Brain microvascular endothelial cell (primary cell): ENCODE measurements around the gene SLC22A7.

Experiments
- DNase-seq: peaks from one replicate; pipeline ENCODE4 v3.0.0-alpha.2; 2020
- H3K27ac ChIP-seq: fragments of 250-450 bp; sonication (Bioruptor Pico); 2 replicates; pipeline ENCODE4 v1.5.1; 2020; ENCODE audit warnings: mild to moderate bottlenecking, moderate library complexity
- H3K27me3 ChIP-seq: fragments of 250-450 bp; sonication (Bioruptor Pico); replicated peaks from 2 replicates; pipeline ENCODE4 v1.5.1; 2020; ENCODE audit warnings: mild to moderate bottlenecking
- H3K36me3 ChIP-seq: fragments of 250-450 bp; sonication (Bioruptor Pico); replicated peaks from 2 replicates; pipeline ENCODE4 v1.5.1; 2020; ENCODE audit warnings: mild to moderate bottlenecking
- H3K4me3 ChIP-seq: 2 replicates; pipeline ENCODE4 v1.5.1; 2011; ENCODE audit warnings: low read depth, mild to moderate bottlenecking, control low read depth, low read length, moderate library complexity
- in situ Hi-C: cut with HindIII; loops from 2 replicates; pipeline ENCODE4 v1.10.0; 2017; ENCODE audit warnings: low sequenced_read_pairs, low pct_ligation_motif_present
- TF ChIP-seq, protein P1 (sequence below): IDR thresholded peaks from 2 replicates; pipeline ENCODE4 v1.5.1; 2011; ENCODE audit warnings: low read depth, mild to moderate bottlenecking, moderate library complexity, low read length, control low read depth, inconsistent platforms; ENCODE audit errors: missing control alignments

Gene SLC22A7

DNA sequence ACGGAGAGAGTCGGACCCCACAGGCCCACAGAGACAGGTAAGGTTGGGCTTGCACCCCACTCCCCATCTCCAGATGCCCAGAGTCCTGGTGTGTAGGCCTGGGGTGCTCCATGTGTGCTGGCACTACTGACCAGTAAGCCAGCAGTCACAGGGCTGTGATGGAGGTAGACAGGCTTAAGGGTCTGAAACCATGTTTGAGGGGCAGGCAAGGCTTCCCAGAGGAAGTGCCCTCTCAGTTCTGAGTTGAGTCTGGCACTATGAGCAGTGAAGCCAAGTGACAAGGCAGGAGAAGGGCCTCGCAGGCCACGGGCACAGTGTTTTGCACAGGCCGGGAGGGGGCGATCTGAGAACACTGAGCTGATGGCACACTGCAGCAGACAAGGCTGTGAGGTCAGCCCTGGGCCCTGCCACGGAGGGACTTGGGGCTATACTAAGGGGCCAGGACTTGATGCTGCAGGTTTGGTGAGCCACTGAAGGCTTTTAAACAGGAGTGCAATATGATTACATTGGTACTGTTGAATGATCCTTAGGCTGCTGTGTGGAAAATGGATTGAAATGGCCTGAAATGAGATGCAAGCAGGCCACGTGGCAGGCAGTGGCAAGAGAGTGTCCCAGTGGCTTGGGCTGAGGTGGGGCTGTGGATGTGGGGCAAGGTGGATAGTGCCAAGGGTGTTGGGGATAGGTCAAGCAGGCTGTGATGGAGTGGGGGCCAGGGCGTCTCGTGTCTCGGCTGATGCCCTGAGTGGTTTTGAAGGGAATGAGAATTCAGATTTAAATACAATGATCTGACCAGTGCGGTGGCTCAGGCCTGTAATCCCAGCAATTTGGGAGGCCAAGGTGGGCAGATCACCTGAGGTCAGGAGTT is 34.5 kb upstream of the SLC22A7 start:
- Histone ChIP-seq H3K4me3 (no peak overlapping the region), H3K36me3 (no peaks in the 10 kb centered on the region), H3K27me3 (peaks cover 11% of the 10 kb centered on the region), H3K27ac (no peak overlapping the region)
- in situ Hi-C loops, result no loop called here
- DNase-seq, result peak; percentile 62
- TF ChIP-seq, protein P1, sequence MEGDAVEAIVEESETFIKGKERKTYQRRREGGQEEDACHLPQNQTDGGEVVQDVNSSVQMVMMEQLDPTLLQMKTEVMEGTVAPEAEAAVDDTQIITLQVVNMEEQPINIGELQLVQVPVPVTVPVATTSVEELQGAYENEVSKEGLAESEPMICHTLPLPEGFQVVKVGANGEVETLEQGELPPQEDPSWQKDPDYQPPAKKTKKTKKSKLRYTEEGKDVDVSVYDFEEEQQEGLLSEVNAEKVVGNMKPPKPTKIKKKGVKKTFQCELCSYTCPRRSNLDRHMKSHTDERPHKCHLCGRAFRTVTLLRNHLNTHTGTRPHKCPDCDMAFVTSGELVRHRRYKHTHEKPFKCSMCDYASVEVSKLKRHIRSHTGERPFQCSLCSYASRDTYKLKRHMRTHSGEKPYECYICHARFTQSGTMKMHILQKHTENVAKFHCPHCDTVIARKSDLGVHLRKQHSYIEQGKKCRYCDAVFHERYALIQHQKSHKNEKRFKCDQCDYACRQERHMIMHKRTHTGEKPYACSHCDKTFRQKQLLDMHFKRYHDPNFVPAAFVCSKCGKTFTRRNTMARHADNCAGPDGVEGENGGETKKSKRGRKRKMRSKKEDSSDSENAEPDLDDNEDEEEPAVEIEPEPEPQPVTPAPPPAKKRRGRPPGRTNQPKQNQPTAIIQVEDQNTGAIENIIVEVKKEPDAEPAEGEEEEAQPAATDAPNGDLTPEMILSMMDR, result peak; percentile 89

DNA sequence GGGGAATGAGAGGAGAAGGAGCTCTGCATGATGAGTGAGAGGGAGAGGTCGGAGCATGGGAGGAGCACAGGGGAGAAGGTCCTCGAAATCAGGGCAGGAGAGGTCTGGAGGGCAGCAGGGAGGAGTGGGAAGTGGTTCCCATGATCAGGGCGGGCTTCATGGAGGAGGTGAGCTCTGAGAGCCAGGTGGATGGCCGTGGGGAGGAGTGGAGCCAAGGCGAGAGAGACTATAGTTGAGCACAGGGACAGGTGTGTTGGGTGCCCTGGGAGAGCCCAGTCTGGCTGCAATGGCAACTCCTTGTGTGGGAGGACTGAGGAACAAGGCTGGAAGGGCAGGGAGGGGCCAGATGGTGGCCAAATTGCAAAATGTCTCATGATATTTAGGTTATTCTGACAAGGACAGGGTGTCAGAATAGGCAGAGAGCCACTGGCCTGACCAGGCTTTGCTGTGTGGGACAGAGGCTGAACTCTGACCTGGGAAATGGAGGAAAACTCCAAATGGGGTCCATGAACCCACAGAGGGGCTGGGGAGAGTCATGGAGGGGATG is 33.4 kb upstream of the SLC22A7 start:
- no peak overlapping the region for H3K27ac ChIP-seq
- no peak overlapping the region for H3K4me3 ChIP-seq
- TF ChIP-seq, protein P1, result no peak
- DNase-seq, result no peak
- H3K36me3 ChIP-seq, result no peaks in the 10 kb centered on the region
- H3K27me3 ChIP-seq, result peaks cover 20% of the 10 kb centered on the region
- in situ Hi-C loops, result no loop called here

DNA sequence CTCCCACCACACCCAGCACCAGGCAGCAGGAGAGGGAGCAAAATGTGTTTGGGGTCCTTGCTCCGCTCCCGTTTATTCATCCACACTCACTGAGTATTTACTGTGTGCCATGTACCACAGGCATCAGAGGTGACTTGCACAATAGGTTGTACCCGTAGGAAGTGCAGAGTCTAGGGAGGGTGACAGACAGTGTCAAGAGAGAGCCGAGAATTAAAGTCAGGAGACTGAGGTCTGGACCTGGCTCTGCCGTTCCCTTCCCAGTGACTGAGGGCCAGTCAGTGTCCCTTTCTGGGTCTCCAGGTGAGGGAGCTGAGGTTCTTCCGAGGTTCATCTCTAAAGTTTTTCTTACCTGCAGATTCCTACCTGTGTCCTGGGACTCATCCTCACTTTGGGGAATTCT is 32.5 kb upstream of the SLC22A7 start:
- DNase-seq, result no peak
- in situ Hi-C loops, result no loop called here
- Histone ChIP-seq H3K27me3 (peaks cover 20% of the 10 kb centered on the region), H3K4me3 (no peak overlapping the region), H3K36me3 (no peaks in the 10 kb centered on the region), H3K27ac (no peak overlapping the region)
- TF ChIP-seq, protein P1, result no peak

DNA sequence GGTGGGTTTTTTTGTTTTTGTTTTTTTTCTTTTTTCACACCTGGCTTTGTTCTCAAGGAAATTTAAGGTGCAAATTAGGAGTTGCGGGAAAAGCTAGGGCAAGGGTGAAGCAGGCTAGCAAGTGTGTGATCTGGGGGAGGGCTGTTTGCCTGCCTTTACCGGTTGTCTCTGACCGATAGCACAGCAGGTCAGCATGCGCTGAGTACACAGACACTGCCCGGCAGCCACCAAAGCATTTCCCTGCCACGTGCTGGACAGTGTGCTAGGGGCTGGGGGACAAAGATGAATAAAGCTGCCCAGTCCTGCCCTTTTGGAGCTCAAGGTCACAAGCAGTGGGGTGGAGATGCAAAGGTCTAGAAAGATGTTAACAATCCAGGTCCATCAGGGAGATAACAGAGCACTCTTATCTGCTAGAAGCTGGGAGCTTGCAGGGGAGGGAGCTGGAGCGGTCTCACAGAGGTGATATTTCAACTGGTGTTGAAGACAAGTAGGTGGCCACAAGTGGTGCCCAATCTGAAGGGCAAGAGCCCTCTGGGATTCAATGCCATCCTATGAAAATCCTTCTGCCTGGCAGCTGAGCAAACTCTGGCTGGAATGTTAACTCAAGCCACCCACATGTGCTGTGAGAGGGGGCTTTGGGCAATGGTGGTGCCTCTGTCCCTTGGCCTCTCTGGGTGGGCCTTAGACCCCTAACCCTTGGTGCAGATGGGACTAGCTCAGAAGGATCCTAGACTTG is 30.3 kb upstream of the SLC22A7 start:
- no peak overlapping the region for H3K4me3 ChIP-seq
- in situ Hi-C loops, result no loop called here
- DNase-seq, result no peak
- no peaks in the 10 kb centered on the region for H3K36me3 ChIP-seq
- no peak overlapping the region for H3K27ac ChIP-seq
- peaks cover 20% of the 10 kb centered on the region for H3K27me3 ChIP-seq
- TF ChIP-seq, protein P1, result no peak

DNA sequence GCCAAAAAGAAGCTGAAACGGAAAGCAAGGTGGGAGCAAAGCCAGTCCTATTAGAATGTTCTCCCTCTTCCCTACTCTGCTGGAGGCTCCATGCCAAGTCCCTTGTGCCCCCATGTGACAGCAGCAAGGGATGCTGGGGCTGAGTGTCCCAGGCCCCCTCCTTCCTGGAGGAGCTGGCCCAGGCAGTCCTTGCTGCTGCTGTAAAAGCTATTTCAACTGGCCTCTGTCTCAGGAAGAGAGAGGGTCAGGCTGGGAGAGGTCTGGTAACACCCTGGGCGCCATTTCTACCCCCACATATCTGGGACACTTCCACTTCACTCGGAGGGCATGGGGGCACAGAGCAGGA is 29.7 kb upstream of the SLC22A7 start:
- Histone ChIP-seq H3K4me3 (no peak overlapping the region), H3K27me3 (peaks cover 22% of the 10 kb centered on the region), H3K27ac (no peak overlapping the region), H3K36me3 (no peaks in the 10 kb centered on the region)
- in situ Hi-C loops, result no loop called here
- DNase-seq, result no peak
- TF ChIP-seq, protein P1, result no peak
